ENCODE measurements around the gene HEXD.

The HEXD gene

DNA sequence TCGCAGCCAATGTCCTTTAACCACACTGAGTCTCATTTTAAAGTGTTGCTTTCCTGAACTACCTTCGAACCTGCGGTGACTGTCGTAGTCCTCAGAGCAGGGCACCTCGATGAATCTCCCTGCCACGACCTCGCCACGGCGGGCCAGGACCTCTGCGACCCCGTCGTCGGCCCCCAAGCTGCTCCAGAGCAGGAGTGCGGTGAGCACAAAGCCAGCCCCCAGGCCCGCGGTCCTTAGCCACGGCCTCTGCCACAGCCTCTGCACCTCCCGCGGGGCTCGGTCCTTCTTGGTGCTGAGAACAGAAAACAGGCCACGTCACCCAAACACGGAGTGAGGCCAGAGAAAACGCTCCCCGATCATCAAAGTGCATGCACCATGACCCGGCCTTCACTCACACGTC, 2.8 kb upstream of the HEXD start:
- DNase-seq (ENCODE audit: low spot score) = no peak

DNA sequence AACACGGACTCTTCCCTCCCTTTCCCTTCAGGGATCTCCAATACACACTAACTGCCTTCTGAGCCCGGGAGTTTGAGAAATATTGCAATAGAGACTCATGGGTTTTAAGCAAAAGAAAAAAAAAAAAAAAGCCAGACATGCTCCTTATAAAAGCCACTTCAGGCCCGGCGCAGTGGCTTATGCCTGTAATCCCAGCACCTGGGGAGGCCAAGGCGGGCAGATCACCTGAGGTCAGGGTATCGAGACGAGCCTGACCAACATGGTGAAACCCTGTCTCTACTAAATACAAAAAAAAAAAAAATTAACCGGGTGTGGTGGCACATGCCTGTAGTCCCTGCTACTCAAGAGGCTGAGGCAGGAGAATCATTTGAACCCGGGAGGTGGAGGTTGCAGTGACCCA, 2.4 kb upstream of the HEXD start:
- no peak for DNase-seq (ENCODE audit: low spot score)

DNA sequence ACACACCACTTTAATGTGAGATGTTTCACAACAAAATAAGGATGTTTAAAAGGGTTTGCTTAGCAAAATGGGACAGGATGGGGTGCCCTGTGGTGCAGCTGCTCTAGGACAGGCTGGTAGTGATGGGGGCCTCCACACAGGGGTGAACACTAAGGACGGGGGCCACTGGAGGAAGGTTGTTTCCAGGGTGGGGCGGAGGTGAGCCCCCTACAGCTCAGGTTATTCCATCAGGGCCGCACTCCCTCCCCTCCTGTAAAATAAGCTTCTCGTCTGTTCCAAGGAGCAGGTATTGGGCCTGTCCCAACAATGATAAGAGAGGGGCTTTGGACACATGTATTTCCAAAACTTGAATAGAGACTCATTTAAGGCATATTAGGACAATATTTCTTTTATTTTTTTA, 1.9 kb upstream of the HEXD start:
- DNase-seq (ENCODE audit: low spot score) = no peak

DNA sequence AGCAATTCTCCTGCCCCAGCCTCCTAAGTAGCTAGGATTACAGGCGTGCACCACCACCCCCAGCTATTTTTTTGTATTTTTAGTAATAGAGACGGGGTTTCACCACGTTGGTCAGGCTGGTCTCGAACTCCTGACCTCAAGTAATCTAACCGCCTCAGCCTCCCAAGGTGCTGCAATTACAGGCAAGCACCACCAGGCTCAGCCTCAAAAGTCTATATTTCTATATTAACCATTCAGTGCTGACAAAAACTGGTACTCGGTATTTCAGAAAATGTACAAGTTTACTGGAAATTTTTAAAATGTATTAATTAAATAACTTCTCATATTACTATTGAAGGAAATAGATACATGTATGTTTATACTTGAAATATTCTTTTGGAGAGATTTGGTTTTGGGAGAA, 1.4 kb upstream of the HEXD start:
- DNase-seq (ENCODE audit: low spot score) = no peak

DNA sequence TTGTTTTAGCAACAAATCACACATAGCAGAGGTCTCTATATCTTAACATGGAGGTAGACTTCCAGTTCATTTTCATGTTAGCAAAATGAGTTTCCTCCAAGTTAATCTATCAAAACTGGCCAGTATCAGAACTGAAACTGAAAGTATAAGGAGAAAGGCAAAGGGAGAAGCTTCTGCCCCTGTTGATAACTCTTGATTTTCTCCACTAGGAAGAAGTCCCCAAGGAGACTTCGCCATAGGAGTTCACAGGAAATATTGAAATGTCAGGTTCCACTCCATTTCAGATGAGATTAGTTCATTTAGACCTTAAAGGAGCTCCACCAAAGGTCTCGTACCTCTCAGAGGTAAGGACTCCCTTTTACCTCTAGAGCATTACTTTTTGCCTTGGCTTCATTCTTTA, 1.4 kb downstream of the HEXD start:
- no peak for DNase-seq (ENCODE audit: low spot score)

DNA sequence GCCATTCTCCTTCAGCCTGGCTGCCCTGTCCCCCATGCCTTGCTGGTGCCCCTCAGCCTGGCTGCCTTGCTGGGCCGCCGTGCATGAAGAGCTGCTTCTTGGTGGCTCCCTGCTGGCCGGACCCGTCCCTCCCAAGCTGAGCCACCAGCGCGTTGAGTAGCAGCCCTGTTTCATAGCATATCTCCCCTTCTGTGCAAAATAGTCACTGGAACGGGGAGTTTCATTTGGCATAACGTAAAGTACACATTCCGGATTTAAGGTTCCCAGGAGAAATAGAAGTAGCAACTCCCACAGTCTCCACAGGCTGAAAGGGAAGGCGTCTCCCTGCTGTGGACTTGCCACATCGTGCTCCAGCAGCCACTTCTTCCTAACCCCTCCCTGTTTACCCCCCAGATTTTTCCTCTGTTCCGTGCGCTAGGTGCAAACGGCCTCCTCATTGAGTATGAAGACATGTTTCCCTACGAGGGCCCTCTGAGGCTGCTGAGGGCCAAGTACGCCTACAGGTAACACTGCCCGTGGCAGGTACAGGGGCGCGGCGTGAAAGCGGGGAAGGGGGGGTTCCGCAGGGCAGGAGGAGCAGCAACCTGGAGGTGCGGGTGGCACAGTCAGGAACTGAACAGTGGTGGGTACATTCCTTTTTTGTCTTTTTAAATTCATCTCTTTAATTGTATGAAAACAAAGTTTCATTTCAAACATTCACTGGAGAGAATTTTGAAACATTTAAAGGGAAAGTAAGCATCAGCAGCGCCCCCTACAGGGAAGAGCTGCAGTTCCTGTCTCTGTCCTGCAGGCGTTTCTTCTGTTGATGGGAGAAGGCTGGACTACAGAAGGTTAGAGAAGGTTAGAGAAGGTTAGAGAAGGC, 6.1 kb downstream of the HEXD start:
- DNase-seq (ENCODE audit: low spot score) = no peak

DNA sequence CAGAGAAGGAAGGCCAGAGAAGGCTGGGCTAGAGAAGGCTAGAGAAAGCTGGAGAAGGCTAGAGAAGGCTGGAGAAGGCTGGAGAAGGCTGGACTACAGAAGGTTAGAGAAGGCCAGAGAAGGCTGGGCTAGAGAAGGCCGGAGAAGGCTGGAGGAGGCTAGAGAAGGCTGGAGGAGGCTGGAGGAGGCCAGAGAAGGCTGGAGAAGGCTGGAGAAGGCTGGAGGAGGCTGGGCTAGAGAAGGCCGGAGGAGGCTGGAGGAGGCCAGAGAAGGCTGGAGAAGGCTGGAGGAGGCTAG, 6.7 kb downstream of the HEXD start:
- no peak for DNase-seq (ENCODE audit: low spot score)

DNA sequence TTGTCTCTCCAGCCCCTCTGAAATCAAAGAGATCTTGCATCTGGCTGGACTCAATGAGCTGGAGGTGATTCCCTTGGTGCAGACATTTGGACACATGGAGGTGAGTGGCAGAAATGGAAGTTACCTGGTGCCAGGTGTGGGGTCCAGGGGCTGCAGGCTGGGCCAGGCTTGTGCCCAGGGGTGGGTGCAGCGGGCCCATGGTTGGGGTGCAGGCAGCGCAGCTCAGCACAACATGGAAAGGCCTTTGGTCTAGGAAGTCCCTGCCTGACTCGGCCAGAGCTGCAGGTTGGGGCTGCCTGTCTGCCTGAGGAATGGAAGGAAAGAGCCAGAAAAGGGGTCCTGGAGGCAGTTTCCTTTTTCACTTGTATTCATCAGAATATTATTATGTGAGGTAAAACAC, 10.4 kb downstream of the HEXD start:
- DNase-seq (ENCODE audit: low spot score) = no peak

DNA sequence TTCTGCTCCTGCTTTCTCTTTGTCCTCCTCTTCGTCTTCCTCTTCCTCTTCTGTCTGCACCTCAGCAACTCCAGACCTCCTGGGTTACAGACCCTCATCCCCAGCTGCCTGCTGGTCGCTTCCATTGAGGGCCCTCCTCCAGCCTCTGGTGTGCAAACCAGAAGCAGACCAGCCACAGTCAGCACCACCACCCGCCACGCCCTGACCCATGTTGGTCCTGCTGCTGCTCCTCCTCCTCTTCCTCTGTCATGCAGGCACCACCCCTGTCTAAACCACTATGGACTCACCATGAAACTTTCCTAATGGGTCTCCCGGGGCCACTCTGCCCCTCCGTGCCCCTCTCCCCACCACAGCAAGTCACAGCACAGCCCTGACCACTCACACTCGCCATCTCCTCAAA, 11.7 kb downstream of the HEXD start:
- no peak for DNase-seq (ENCODE audit: low spot score)

DNA sequence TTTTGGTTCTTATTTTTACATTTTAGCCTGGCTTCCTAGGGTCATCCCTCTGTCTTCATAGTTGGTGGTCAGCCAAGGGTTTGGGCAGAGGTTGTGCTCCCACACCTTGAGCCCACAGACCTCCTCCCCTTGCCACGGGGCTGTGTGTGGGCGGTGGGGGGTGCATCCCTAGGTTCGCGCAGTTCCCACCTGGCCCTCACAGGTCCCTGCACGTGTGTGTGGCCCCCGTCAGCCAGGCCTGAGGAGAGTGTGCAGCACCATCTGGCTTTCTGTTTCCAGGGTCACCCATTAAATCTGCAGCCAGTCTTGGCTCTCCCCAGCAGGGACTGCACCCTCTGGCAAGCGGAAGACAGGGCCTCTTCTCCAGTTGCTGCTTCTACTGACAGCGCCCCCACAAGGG, 13.9 kb downstream of the HEXD start:
- DNase-seq (ENCODE audit: low spot score) = no peak

DNA sequence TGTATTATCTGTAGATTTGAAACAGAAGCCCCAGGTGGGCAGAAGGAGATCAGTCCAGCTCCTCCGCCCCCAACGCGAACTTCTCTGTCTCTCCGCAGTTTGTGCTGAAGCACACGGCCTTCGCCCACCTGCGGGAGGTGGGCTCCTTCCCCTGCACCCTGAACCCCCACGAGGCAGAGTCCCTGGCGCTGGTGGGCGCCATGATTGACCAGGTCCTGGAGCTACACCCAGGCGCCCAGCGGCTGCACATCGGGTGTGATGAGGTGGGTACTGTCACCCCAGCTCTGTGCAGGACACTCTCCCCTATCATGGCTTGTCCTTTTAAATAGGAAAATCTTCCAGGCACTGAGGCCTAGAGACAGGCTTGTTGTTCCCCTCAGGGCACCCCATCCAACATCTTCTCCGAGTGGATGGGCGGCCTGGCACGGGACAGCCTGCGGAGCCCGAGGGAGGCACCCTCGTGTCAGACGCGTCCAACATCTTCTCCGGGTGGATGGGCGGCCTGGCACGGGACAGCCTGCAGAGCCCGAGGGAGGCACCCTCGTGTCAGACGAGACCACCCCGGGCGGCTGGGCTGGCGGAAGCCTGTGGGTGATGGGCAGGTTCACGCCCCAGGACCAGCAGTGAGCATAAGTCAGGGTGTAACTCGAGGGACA, 15.5 kb downstream of the HEXD start:
- DNase-seq (ENCODE audit: low spot score) = no peak

DNA sequence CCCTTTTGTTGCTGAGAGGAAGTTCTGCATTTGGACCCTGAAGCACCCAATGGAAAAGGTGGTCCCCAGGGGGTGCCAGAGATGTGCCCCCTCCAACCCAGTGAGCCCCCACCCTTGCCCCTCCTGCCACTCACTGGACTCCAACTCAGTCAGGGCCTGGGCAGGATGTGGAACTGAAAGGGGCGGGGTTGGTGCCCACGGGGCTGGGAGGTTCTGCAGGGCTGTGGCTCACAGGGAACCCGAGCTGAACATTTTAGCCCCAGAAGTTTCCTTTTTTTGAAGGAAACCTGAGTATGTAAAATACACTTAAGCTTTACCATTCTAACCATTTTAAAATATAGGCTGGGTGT, 16.0 kb downstream of the HEXD start:
- DNase-seq (ENCODE audit: low spot score) = no peak

DNA sequence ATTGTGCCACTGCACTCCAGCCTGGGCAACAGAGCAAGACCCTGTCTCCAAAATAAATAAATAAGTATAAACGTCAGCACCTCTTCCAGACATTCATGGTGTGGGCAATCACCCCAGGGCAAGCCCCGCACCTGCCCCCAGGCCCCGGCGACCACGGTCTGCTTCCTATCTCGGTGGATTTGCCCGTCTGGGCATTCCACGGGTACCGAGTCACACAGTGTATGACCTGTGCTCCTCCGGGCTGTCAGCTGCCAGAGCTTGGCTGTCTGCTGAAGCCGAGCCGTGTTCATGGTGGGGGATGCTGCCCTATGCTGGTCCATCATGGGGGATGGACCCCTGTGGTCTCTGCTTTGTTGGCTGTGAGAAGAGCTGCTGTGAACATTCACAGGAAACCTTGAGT, 17.0 kb downstream of the HEXD start:
- no peak for DNase-seq (ENCODE audit: low spot score)

DNA sequence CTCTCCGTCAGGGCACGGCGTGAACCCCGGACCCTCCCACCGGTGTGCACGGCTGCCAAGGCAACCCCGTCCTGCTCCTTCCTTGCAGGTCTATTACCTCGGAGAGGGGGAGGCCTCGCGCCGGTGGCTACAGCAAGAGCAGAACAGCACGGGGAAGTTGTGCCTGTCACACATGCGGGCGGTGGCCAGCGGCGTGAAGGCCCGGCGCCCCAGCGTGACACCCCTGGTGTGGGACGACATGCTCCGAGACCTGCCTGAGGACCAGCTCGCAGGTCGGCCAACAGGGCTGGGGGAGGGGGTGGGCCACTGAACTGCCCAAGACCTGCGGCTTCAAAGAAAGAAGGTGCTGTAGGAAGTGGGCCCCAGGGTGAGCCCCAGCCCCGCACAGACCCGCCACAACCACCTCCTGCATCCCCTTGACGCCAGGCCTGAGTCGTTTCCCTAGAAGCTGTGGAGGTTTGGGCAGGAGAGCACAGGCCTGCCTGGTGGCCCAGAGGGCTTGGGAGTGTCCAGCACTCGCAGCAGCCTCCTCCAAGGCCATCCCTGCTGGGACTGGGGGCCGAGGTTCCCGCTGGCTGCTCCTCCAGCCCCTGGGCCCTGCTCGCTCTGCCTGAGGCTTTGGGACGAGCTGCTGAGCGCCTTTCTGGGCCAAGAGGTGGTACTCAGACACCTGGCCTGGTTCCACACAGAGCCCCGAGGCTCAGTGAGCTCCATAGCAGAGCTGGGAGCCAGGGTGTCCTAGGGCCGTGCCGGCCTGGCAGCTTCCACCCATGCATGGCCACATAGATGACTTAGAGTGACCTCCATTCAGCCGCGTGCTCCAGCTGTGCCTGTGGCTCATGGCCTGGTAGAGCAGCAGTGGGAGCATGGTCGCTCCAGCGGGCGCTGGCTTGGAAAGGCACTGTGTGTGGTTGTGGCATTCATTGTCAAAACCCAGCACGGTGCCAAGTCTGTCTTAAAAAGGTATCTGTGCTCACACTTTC, 17.7 kb downstream of the HEXD start:
- no peak for DNase-seq (ENCODE audit: low spot score)

DNA sequence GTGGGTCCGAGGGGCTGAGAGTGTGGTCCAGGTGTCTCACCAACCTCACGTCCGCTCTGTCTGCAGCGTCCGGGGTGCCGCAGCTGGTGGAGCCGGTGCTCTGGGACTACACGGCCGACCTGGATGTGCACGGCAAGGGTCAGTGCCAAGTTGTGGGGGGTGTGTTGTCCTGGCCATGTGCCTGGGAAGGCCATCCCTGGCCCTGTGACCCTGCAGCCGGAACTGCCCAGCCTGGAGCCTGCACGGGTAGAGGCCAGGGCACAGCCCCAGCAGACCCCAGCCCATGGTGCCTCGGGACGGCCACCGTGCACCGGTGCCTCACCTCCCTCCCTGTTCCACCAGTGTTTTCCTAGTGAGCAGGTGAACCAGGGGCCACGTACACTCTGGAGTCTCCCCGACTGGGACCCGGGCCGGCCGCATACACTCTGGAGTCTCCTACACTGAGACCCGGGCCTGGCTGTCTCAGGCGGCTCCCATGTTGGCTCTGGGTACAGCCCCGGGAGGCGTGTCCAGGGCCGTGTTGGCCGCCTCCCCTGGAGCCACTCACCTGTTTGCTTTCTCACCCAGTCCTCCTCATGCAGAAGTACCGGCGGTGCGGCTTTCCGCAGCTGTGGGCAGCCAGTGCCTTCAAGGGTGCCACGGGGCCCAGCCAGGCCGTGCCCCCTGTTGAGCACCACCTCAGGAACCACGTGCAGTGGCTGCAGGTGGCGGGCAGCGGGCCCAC, 18.6 kb downstream of the HEXD start:
- DNase-seq (ENCODE audit: low spot score) = no peak

DNA sequence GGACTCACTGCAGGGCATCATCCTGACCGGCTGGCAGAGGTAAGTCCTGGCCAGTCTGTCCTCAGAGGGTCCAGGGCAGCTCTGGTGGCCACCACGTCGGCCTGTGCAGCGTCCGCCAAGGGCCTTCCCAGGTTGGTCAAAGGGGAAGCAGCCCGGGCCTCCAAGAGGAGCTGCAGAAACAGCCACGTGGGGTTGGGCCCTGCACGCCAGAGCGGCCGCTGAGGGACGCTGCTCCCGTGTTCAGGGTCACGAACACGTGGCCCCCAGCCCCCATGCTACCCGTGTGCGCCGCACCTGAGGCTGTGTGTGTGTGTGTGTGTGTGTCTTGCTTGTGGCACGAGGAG, 19.1 kb downstream of the HEXD start:
- DNase-seq (ENCODE audit: low spot score) = no peak

DNA sequence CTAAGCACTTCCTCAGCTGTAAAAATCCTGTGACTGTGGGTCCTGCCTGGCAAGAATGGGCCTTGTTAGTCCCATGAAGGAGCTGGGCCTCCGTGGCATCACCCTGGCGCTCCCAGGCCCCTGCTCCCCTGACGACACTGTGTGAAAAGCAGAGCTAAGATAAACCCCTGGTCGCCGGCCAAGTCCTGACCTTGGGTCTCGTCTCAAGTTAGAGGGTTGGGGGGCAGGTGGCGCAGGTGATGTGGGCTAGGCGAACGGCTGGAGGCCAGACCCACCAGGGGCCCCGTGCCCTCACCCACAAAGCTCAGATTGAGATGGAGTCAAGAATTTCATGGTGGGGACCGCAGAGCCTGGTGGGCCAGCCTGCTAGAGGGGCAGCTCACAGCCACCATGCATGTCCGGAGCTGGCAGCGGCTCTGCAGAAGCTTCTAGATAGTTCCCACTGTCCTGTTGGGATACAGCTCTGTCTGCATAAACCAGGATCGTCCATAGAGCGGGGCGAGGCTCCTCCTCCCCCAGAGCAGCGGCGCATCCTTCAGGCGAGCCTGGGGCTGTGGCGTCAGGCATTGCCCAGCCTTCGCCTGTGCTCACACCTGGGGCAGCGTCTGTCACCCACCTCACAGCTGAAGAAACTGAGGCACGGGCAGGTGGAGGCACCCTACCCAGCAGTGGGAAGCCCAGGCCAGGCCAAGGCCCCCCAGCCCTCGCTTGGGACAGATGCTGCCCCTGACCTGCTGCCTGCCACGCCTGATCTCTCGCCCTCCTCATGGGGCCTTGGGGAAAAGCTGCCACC, 20.4 kb downstream of the HEXD start:
- no peak for DNase-seq (ENCODE audit: low spot score)

DNA sequence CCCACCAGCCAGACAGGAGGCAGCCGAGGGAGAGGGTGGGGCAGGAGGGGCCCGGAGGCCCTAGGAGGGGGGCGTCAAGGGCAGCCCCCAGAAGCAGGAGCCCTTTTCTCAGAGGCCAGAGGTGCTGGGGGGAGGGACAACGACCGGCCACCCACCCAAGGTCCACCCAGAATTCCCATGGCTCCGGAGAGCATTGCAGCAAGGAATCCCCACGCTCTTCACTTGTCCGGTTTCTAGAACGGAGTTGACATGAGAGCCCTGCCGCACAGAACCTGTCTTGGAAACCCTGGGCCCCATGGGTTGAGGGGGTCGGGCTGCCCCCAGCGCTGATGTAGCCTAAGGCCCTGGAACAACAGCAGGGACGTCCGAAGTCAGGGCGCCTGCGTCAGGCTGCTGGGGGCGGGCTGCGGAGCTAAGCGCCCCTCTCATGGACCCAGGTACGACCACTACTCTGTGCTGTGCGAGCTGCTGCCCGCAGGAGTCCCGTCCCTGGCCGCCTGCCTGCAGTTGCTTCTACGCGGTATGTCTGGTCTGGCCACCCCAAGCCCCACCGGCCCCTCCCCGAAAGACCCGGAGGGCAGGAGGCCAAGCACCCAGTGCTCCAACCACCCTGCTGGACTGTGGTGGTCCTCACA, 21.2 kb downstream of the HEXD start:
- DNase-seq (ENCODE audit: low spot score) = no peak

DNA sequence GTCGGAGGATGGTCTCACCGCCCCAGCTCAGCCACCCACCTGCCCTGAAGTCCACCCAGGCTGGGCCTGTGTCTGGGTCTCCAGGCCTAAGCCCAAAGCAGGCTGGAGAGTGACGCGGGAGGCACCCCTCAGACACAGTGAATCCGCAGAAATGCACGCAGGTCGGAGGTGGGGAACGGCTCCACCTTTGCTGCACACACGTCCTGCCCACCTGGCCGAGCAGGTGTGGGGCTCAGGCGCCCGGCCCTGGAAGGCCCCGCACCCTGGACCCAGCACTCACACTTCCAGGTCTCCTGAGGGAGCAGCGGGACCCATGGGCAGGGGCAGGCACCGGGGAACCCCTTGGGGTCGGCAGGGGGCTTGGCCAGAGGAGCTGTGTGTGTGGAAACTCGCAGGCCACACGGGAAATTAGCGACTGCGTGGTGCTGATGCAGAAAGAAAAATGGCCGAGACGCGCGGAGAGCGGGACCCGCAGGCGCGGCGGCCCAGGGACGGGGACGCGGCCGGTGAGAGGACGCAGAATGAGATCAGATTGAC, 21.8 kb downstream of the HEXD start:
- DNase-seq (ENCODE audit: low spot score) = no peak

DNA sequence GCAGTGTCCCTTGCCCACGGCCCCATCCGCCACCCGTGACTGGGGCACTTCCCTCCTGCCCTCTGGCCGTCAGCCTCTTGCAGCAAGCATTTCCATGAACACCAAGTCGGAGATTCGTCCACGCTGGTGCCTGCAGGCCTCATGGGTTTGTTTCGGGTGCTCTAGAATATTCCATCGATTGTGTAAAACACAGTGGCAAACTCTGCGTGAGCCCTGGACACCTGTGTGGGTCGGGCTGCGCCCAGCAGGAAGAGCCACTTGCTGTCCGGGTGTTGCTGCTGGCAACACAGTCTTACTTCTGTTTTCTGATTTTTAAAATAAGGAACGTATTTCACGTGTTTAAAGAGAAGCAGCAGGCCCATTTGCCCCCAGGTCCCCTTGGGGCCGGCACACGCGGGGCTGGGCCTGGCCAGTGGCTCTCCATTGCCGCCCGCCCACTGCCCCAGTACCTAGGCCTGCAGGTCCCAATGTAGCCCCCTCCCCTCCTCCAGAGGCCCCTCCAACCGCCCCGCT, 22.4 kb downstream of the HEXD start:
- no peak for DNase-seq (ENCODE audit: low spot score)

All from kidney capillary endothelial cell (primary cell).